Astrocyte (in vitro differentiated cells and primary cell): ENCODE measurements around the gene PIM3.

Experiments used
- CTCF ChIP-seq: IDR thresholded peaks from 2 replicates; pipeline ENCODE4 v1.5.1; 2011; ENCODE audit warnings: low read depth, mild to moderate bottlenecking, inconsistent platforms, low read length, moderate library complexity; ENCODE audit not compliant: insufficient read depth
- EZH2 ChIP-seq: IDR thresholded peaks from 2 replicates; pipeline ENCODE4 v1.6.1; 2012; ENCODE audit warnings: mild to moderate bottlenecking, low read length, inconsistent platforms; ENCODE audit not compliant: insufficient read depth

- TF ChIP-seq CTCF, result no peak
- TF ChIP-seq EZH2, result no peak
Observed at GRCh38 chr22:49927483-49928184, 32.9 kb upstream of the PIM3 start.
